B cell (primary cell): ENCODE measurements around the gene MVB12B. TPM values are rescaled to one million over a fixed set of nuclear protein-coding genes. Genes with fewer than 3 reads are reported as not detected.

Experiments used
- ATAC-seq: fragments of 200-7000 bp; cut with Tn5 transposase; one replicate; pipeline ENCODE4 v1.10.0; 2021; ENCODE audit warnings: low read depth, mild to moderate bottlenecking, moderate number of reproducible peaks, moderate library complexity
- CTCF ChIA-PET: fragments of 350-600 bp; sonication (Branson Sonifier 250); formaldehyde crosslinking; loops from one replicate; lab custom pipeline; 2021; ENCODE audit warnings: antibody characterized with exemption, inconsistent platforms; lab: Charles Lee
- POLR2A ChIA-PET: fragments of 350-600 bp; sonication (Branson Sonifier 250); formaldehyde crosslinking; loops from one replicate; lab custom pipeline; 2021; ENCODE audit warnings: antibody characterized with exemption; lab: Charles Lee
- DNase-seq: peaks from one replicate; pipeline ENCODE4 v3.0.0; 2013
- H2AFZ ChIP-seq: 2 replicates; pipeline ENCODE4 v1.6.1; 2012; ENCODE audit warnings: mild to moderate bottlenecking, low read depth, low read length; ENCODE audit not compliant: insufficient read depth, poor library complexity, severe bottlenecking
- H3K27ac ChIP-seq, 2 donors: 1 replicate in 1 of 2; 2 replicates in 1 of 2; pipeline ENCODE4 v1.5.1; 2012 to 2013; ENCODE audit warnings: low read length in 2 of 2, mild to moderate bottlenecking in 2 of 2, moderate library complexity in 1 of 2
- H3K27me3 ChIP-seq, 4 experiments: fragments of 200-600 bp in 1 of 4; sonication (generic) in 1 of 4; replicated peaks in 1 of 4; 1 replicate in 2 of 4; 2 replicates in 2 of 4; pipeline versions ENCODE4 v1.6.1 to v1.7.0; 2013 to 2016; ENCODE audit warnings: low read length in 3 of 4, mild to moderate bottlenecking in 2 of 4, mixed read lengths in 1 of 4, moderate library complexity in 1 of 4; ENCODE audit not compliant: insufficient read depth in 4 of 4, control insufficient read depth in 3 of 4; ENCODE audit errors: control extremely low read depth in 1 of 4
- H3K36me3 ChIP-seq, 2 experiments: replicated peaks in 1 of 2; 1 replicate in 1 of 2; 2 replicates in 1 of 2; pipeline versions ENCODE4 v1.6.1 to v1.7.1; 2013; ENCODE audit warnings: low read length in 1 of 2; ENCODE audit not compliant: insufficient read depth in 2 of 2, control insufficient read depth in 1 of 2; ENCODE audit errors: control extremely low read depth in 1 of 2, extremely low read depth in 1 of 2
- H3K4me1 ChIP-seq, 2 donors: fragments of 200-600 bp in 1 of 2; sonication (generic) in 1 of 2; 1 replicate in 1 of 2; 2 replicates in 1 of 2; pipeline versions ENCODE4 v1.5.1 to v1.6.1; 2013 to 2017; ENCODE audit warnings: low read length in 2 of 2; ENCODE audit not compliant: control insufficient read depth in 2 of 2, insufficient read depth in 2 of 2
- H3K4me2 ChIP-seq: replicated peaks from 2 replicates; pipeline ENCODE3; 2012; ENCODE audit warnings: mild to moderate bottlenecking, low read depth, low read length; ENCODE audit not compliant: poor library complexity, severe bottlenecking
- H3K4me3 ChIP-seq, 5 experiments: fragments of 200-600 bp in 1 of 5; sonication (generic) in 1 of 5; 1 replicate in 3 of 5; 2 replicates in 2 of 5; pipeline versions ENCODE4 v1.5.1 to v1.7.0; 2011 to 2016; ENCODE audit warnings: low read length in 4 of 5, mild to moderate bottlenecking in 4 of 5, low read depth in 2 of 5, control low read depth in 1 of 5, moderate library complexity in 1 of 5; ENCODE audit not compliant: insufficient read depth in 1 of 5; ENCODE audit errors: control extremely low read depth in 1 of 5, extremely low read depth in 1 of 5
- H3K79me2 ChIP-seq: fragments of 200-600 bp; sonication (generic); one replicate; pipeline ENCODE4 v1.6.0; 2016; ENCODE audit warnings: low read length; ENCODE audit not compliant: control insufficient read depth, insufficient read depth
- H3K9ac ChIP-seq: fragments of 200-600 bp; sonication (generic); 2 replicates; pipeline ENCODE4 v1.6.1; 2017; ENCODE audit warnings: mild to moderate bottlenecking, low read length, moderate library complexity
- H3K9me3 ChIP-seq, 3 donors: one replicate each; pipeline versions ENCODE4 v1.6.1 to v1.7.1; 2013; ENCODE audit warnings: low read length in 2 of 3; ENCODE audit not compliant: control insufficient read depth in 2 of 3, insufficient read depth in 1 of 3; ENCODE audit errors: control extremely low read depth in 1 of 3
- H4K20me1 ChIP-seq: 2 replicates; pipeline ENCODE4 v1.6.0; 2012; ENCODE audit warnings: mild to moderate bottlenecking, low read length; ENCODE audit not compliant: insufficient read depth, control insufficient read depth, poor library complexity, severe bottlenecking
- H3K27ac Mint-ChIP-seq: one replicate; pipeline ENCODE4 v1.8.0; 2021; ENCODE audit warnings: mixed read lengths
- H3K27me3 Mint-ChIP-seq: one replicate; pipeline ENCODE4 v1.8.0; 2021; ENCODE audit warnings: mixed read lengths
- H3K4me1 Mint-ChIP-seq: one replicate; pipeline ENCODE4 v1.8.0; 2021; ENCODE audit warnings: mixed read lengths
- H3K4me3 Mint-ChIP-seq: one replicate; pipeline ENCODE4 v1.8.0; 2021; ENCODE audit warnings: mixed read lengths
- H3K9me3 Mint-ChIP-seq: one replicate; pipeline ENCODE4 v1.8.0; 2022; ENCODE audit warnings: mixed read lengths; ENCODE audit not compliant: insufficient read depth
- CTCF ChIP-seq: fragments of 200-600 bp; IDR thresholded peaks from one replicate; pipeline ENCODE4 v1.8.0; 2022; ENCODE audit warnings: antibody characterized with exemption, mild to moderate bottlenecking
- EZH2 ChIP-seq: IDR thresholded peaks from 2 replicates; pipeline ENCODE4 v1.6.1; 2012; ENCODE audit warnings: borderline replicate concordance, low read depth, mild to moderate bottlenecking, moderate library complexity, low read length; ENCODE audit not compliant: insufficient read depth, poor library complexity, severe bottlenecking
- WGBS: methylation state at CpG from one replicate; pipeline ENCODE4 v1.1.5; 2013; ENCODE audit warnings: missing lambda C conversion rate; ENCODE audit not compliant: insufficient coverage; 5-methylcytosine and 5-hydroxymethylcytosine counted together
- intact Hi-C: fragments of 100-400 bp; cut with micrococcal nuclease; formaldehyde crosslinking; loops from one replicate; pipeline ENCODE4 v1.10.0; 2022
- polyA plus RNA-seq: library from polyadenylated mRNA; depleted of rRNA; stranded (reverse); fragments of >200 nt; gene quantifications from 2 replicates; pipeline ENCODE4 v1.2.3, GENCODE V29; 2012
- total RNA-seq, 2 donors: library from RNA; stranded (reverse); fragments of 120-200 nt in 1 of 2; gene quantifications; 1 replicate in 1 of 2; 2 replicates in 1 of 2; pipeline versions ENCODE4 v1.2.3 to v1.2.4, GENCODE V29; 2013 to 2022

Gene MVB12B
- total and polyA plus RNA-seq, 2 donors (not counting 1 experiment from before 2014, with no cell fraction given), result 1.2 to 9.8 TPM

- H3K79me2 ChIP-seq, result no peaks in the 10 kb centered on the region
- DNase-seq (no peak), ATAC-seq (no peak)
- Mint-ChIP-seq H3K4me3 (no peak overlapping the region), H3K27me3 (peaks cover 20% of the 10 kb centered on the region), H3K9me3 (peaks cover 4% of the 10 kb centered on the region), H3K4me1 (peaks cover 2% of the 10 kb centered on the region), H3K27ac (no peak overlapping the region)
- H3K9ac ChIP-seq, result no peak overlapping the region
- H3K9me3 ChIP-seq, result peaks cover 2 to 12% (median 3%) of the 10 kb centered on the region in 3 donors
- no peaks in the 10 kb centered on the region for H3K4me1 ChIP-seq
- H4K20me1 ChIP-seq, result no peaks in the 10 kb centered on the region
- H3K4me2 ChIP-seq, result no peak overlapping the region
- H3K27me3 ChIP-seq, result peaks cover 0 to 2% (median 0%) of the 10 kb centered on the region in 4 experiments
- H2AFZ ChIP-seq, result no peak overlapping the region
- no peaks in the 10 kb centered on the region for H3K36me3 ChIP-seq
- 50% methylated on average over 2 of the region's 4 CpGs for WGBS
- ChIA-PET CTCF (interaction anchor here (0.5 to 9.0 kb wide), 6 partner anchors 32 to 349 kb away, joined by 3 to 85 read pairs (median 5); no protein-coding TSS in a partner anchor), POLR2A (no interaction called here)
- no peak overlapping the region for H3K4me3 ChIP-seq
- intact Hi-C loops, result loop anchor here (10.0 kb wide), 1 partner anchor 244 kb away; no protein-coding TSS in a partner anchor
- no peak overlapping the region for H3K27ac ChIP-seq
- TF ChIP-seq EZH2 (no peak), CTCF (no peak)
Measured at GRCh38 chr9:126320158-126320922, 6.3 kb upstream of the MVB12B start.

- H3K27me3 Mint-ChIP-seq, result peaks cover 22% of the 10 kb centered on the region
- H3K4me1 ChIP-seq, result peaks cover 6% of the 10 kb centered on the region in 2 donors
- ChIA-PET POLR2A (no interaction called here), CTCF (interaction anchor here (0.8 to 9.0 kb wide), 7 partner anchors 10 to 236 kb away, joined by 3 to 85 read pairs (median 3); no protein-coding TSS in a partner anchor)
- no peak overlapping the region for H3K4me2 ChIP-seq
- no peak overlapping the region for H3K4me3 Mint-ChIP-seq
- H3K27me3 ChIP-seq, result peaks cover 0 to 10% (median 0%) of the 10 kb centered on the region in 4 experiments
- H4K20me1 ChIP-seq, result no peaks in the 10 kb centered on the region
- peaks cover 5% of the 10 kb centered on the region for H3K4me1 Mint-ChIP-seq
- no peak overlapping the region for H3K27ac Mint-ChIP-seq
- WGBS, result no CpG with 5 or more reads among the region's 1 CpG
- no peaks in the 10 kb centered on the region for H3K36me3 ChIP-seq
- H3K9me3 Mint-ChIP-seq, result peaks cover 4% of the 10 kb centered on the region
- H3K79me2 ChIP-seq, result no peaks in the 10 kb centered on the region
- no peak overlapping the region for H3K4me3 ChIP-seq
- no peak overlapping the region for H2AFZ ChIP-seq
- H3K27ac ChIP-seq, result no peak overlapping the region
- intact Hi-C loops, result loop anchor here (10.0 kb wide), 1 partner anchor 243 kb away; no protein-coding TSS in a partner anchor
- H3K9me3 ChIP-seq, result peaks cover 2 to 12% (median 3%) of the 10 kb centered on the region in 3 donors
- DNase-seq (no peak), ATAC-seq (no peak)
- TF ChIP-seq EZH2 (no peak), CTCF (no peak)
- H3K9ac ChIP-seq, result no peak overlapping the region
Measured at GRCh38 chr9:126321742-126322141, 4.9 kb upstream of the MVB12B start.
